GM12865 (cell line): ENCODE measurements around the gene SLC10A4.

ENCODE experiments used
- DNase-seq: peaks from one replicate; pipeline ENCODE4 v3.0.0; 2010; ENCODE audit warnings: low read depth
- H3K4me3 ChIP-seq: 2 replicates; pipeline ENCODE4 v1.5.1; 2011; ENCODE audit warnings: mild to moderate bottlenecking, low read depth, low read length, control low read depth
- CTCF ChIP-seq: IDR thresholded peaks from 2 replicates; pipeline ENCODE4 v1.5.1; 2011; ENCODE audit warnings: low read length, control low read depth, low read depth, inconsistent platforms; ENCODE audit not compliant: insufficient read depth; ENCODE audit errors: missing control alignments

The SLC10A4 gene

GRCh38 chr4:48484494-48485168 lies 1.5 kb downstream of the SLC10A4 start:
- H3K4me3 ChIP-seq = no peak overlapping the region
- no peak for TF ChIP-seq CTCF
- DNase-seq = no peak

- no peak for DNase-seq
- no peak for TF ChIP-seq CTCF
- H3K4me3 ChIP-seq = no peak overlapping the region
Observed at GRCh38 chr4:48489683-48490011, 6.5 kb downstream of the SLC10A4 start.

DNA sequence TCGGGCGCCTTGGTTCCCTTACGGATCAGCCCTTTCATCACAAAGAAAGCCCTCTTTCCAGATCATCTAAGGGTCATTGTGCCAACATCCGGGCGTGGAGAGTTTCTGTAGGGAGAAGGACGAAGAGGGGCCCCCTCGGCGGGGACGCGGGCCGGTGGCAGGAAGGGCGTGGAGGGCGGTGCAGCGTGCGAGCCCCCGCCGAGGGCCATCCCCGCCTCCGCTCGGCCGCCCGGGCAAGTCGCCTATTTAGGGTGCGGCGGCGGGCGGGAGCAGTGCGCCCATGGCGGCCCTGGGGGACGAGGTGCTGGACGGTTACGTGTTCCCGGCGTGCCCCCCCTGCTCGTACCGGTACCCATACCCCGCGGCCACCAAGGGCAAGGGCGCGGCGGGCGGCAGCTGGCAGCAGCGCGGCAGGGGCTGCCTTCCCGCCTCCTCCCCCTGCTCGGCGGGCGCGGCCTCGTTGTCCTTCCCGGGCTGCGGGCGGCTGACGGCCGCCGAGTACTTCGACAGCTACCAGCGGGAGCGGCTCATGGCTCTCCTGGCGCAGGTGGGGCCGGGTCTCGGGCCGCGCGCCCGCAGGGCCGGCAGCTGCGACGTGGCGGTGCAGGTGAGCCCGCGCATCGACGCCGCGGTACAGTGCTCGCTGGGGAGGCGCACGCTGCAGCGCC lies 7.0 kb downstream of the SLC10A4 start, which contains the start of gene ZAR1:
Gene ZAR1 (plus strand): TSS at position 241 of the 668 bp plus-strand sequence. CDS start 40 bp downstream, at position 281.
- no peak within 1 kb of the TSS for H3K4me3 ChIP-seq
- no peak for TF ChIP-seq CTCF
- no peak for DNase-seq

DNA sequence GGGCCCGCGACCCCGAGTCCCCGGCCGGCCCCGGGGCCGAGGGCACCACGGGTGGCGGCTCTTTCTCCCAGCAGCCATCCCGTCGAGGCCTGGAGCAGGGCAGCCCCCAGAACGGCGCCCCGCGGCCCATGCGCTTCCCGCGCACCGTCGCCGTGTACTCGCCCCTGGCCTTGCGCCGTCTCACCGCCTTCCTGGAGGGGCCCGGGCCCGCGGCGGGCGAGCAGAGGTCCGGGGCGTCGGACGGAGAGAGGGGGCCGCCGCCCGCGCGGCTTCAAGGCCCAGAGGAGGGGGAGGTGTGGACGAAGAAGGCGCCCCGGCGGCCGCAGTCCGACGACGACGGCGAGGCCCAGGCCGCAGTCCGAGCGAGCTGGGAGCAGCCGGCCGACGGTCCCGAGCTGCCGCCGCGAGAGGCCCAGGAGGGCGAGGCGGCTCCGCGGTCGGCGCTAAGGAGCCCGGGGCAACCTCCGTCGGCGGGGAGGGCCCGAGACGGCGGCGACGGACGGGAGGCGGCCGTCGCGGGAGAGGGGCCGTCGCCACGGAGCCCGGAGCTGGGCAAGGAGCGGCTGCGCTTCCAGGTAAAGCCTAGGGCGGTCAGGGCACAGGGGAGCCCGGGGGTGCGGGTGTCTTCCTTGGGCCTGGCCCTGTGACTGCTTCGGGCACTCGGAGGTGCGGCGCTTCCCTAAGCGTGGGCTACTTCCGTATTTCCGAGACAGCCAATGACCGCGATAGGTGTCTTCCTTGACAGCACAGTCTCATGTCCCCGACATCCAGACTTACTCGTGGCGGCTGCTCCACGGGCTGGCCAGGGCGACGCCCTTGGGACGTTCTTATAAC lies 7.8 kb downstream of the SLC10A4 start:
- no peak overlapping the region for H3K4me3 ChIP-seq
- TF ChIP-seq CTCF = no peak
- DNase-seq = no peak

GRCh38 chr4:48491514-48492176 lies 8.5 kb downstream of the SLC10A4 start:
- no peak overlapping the region for H3K4me3 ChIP-seq
- TF ChIP-seq CTCF = no peak

DNA sequence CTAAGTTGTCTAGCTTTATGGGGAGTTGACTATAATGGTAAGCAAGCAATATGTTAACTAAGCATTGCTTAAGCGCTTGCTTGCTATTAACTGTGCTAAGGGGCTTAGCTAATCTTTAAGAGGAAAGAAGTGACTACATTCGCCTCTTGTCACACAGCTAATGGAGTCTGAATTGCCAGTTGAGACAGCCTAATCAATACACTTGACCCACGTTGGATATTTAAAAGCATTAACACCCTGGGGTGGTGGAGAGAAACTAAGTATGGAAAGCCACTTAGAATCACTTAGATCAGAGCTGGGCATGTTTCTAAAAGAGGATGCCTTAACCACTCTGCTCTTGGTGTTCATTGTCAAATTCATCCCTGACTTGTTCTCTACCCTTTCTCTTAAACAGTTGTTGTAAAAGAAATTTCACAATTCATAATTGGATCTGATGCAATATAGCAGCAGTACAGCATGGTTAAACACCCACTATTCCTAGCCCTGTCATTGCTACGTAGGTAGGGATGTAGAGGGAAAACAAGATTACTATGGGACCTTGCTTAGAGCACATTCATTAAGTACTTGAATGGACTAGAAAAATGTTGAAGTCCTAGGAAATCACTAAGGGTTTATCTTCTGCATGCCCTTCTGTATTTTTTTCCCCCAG lies 10.4 kb downstream of the SLC10A4 start:
- TF ChIP-seq CTCF = no peak
- H3K4me3 ChIP-seq = no peak overlapping the region
- no peak for DNase-seq

More at GRCh38 chr4:48491514-48492176, 8.5 kb downstream of the SLC10A4 start:
- DNase-seq = no peak
